SJSA1 (cell line): ENCODE results near the gene CIAO2B. TPM values are rescaled to one million over a fixed set of nuclear protein-coding genes. Genes with fewer than 3 reads are reported as not detected.

Source experiments
- total RNA-seq: library from RNA; depleted of rRNA; stranded (reverse); fragments of >200 nt; shearing (Covaris generic); gene quantifications from 2 replicates; pipeline ENCODE4 v1.2.3, GENCODE V29; 2014; rRNA removed

The CIAO2B gene
- total RNA-seq, 1 experiment from 2014 or later: 149 TPM

Other genes starting within 250 kb of the CIAO2B start
- gene CMTM4, start 237.7 kb downstream of the CIAO2B start, total RNA-seq: 8.9 and 14.6 TPM in 2 replicates
- gene DYNC1LI2, start 182.8 kb downstream of the CIAO2B start, total RNA-seq: 89.0 and 101 TPM in 2 replicates
- 0.05 TPM in 1 of 2 replicates, not detected in the other for gene TERB1, start 132.8 kb downstream of the CIAO2B start, total RNA-seq
- gene NAE1, start 103.4 kb downstream of the CIAO2B start, total RNA-seq: 78.8 and 80.9 TPM in 2 replicates
- not detected in 2 replicates for gene CA7, start 90.0 kb downstream of the CIAO2B start, total RNA-seq
- gene PDP2, start 53.9 kb downstream of the CIAO2B start, total RNA-seq: 2.3 and 5.0 TPM in 2 replicates
- not detected in 2 replicates for gene CDH16, start 15.5 kb downstream of the CIAO2B start, total RNA-seq
- 0.16 and 0.39 TPM in 2 replicates for gene RRAD, start 8.9 kb downstream of the CIAO2B start, total RNA-seq
- 15.6 and 21.9 TPM in 2 replicates for gene CES2, start 1.1 kb upstream of the CIAO2B start, total RNA-seq
- not detected in 2 replicates for gene CES3, start 26.9 kb upstream of the CIAO2B start, total RNA-seq
- not detected in 2 replicates for gene CES4A, start 54.2 kb upstream of the CIAO2B start, total RNA-seq
- gene CBFB, start 94.7 kb upstream of the CIAO2B start, total RNA-seq: 170 and 181 TPM in 2 replicates
- gene PHAF1, start 175.5 kb upstream of the CIAO2B start, total RNA-seq: 18.7 and 28.8 TPM in 2 replicates
- 34.5 and 36.1 TPM in 2 replicates for gene B3GNT9, start 216.6 kb upstream of the CIAO2B start, total RNA-seq
- gene TRADD, start 225.5 kb upstream of the CIAO2B start, total RNA-seq: 25.5 and 46.7 TPM in 2 replicates
- gene FBXL8, start 225.6 kb upstream of the CIAO2B start, total RNA-seq: 11.7 and 24.2 TPM in 2 replicates
- gene HSF4, start 230.3 kb upstream of the CIAO2B start, total RNA-seq: 3.9 and 12.8 TPM in 2 replicates
- 24.1 and 29.7 TPM in 2 replicates for gene NOL3, start 236.1 kb upstream of the CIAO2B start, total RNA-seq
- 8.1 and 11.3 TPM in 2 replicates for gene MATCAP1, start 249.6 kb upstream of the CIAO2B start, total RNA-seq